ENCODE measurements around the gene KBTBD3.

The KBTBD3 gene

GRCh38 chr11:106049727-106050476, 27.2 kb downstream of the KBTBD3 start:
- no peak for DNase-seq (ENCODE audit: low read depth)
- no peak for TF ChIP-seq CTCF (IDR thresholded peaks at IDR 0.05; ENCODE audit: control insufficient read depth, insufficient read depth, low read depth, low read length, missing control alignments)
- H3K4me3 ChIP-seq (ENCODE audit: control insufficient read depth, low read depth, low read length) = no peak overlapping the region

DNA sequence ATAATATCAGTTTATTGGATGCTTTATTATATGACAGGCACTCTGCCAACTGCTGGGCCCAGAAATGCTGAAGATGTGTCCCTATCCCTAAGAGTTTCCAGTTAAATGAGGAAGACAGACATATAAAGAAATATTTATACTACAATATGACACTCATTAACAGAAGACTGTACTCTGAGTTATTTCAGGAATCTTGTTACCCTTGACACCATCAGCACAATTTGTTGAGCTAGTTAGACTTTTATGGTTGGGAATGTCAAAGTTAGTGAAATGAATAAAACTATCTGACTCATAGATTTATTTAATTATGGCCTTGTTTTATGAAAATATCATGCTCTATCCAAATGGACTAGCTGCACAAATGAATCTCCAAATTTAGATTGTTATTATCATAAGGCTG, 29.5 kb downstream of the KBTBD3 start:
- no peak for TF ChIP-seq CTCF (IDR thresholded peaks at IDR 0.05; ENCODE audit: control insufficient read depth, insufficient read depth, low read depth, low read length, missing control alignments)
- H3K4me3 ChIP-seq (ENCODE audit: control insufficient read depth, low read depth, low read length) = no peak overlapping the region
- no peak for DNase-seq (ENCODE audit: low read depth)

GRCh38 chr11:106043540-106043939, 33.6 kb downstream of the KBTBD3 start:
- no peak for DNase-seq (ENCODE audit: low read depth)
- no peak for TF ChIP-seq CTCF (IDR thresholded peaks at IDR 0.05; ENCODE audit: control insufficient read depth, insufficient read depth, low read depth, low read length, missing control alignments)
- no peak overlapping the region for H3K4me3 ChIP-seq (ENCODE audit: control insufficient read depth, low read depth, low read length)

- no peak for TF ChIP-seq CTCF (IDR thresholded peaks at IDR 0.05; ENCODE audit: control insufficient read depth, insufficient read depth, low read depth, low read length, missing control alignments)
- H3K4me3 ChIP-seq (ENCODE audit: control insufficient read depth, low read depth, low read length) = no peak overlapping the region
- DNase-seq (ENCODE audit: low read depth) = no peak
These were observed 44.3 kb downstream of the KBTBD3 start for GRCh38 chr11:106032861-106033260.

DNA sequence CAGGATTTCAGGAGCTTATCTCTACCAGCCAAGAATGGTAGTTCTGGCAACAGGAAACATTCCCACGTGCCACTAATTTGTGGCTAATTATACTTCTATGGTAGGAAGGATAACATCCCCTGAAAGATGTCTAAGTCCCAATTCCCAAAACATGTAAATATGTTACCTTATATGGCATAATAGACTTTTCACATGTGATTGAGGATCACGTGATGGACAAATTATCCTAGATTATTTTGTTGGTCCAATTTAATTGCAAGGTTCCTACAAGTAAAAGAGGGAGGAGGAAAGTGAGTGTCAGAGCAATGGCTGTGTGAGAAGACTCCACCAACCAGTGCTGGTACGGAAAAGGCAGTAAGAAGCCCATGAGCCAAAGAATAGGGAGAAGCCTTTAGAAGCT, 45.2 kb downstream of the KBTBD3 start:
- H3K4me3 ChIP-seq (ENCODE audit: control insufficient read depth, low read depth, low read length) = no peak overlapping the region
- TF ChIP-seq CTCF (IDR thresholded peaks at IDR 0.05; ENCODE audit: control insufficient read depth, insufficient read depth, low read depth, low read length, missing control alignments) = no peak
- no peak for DNase-seq (ENCODE audit: low read depth)

DNA sequence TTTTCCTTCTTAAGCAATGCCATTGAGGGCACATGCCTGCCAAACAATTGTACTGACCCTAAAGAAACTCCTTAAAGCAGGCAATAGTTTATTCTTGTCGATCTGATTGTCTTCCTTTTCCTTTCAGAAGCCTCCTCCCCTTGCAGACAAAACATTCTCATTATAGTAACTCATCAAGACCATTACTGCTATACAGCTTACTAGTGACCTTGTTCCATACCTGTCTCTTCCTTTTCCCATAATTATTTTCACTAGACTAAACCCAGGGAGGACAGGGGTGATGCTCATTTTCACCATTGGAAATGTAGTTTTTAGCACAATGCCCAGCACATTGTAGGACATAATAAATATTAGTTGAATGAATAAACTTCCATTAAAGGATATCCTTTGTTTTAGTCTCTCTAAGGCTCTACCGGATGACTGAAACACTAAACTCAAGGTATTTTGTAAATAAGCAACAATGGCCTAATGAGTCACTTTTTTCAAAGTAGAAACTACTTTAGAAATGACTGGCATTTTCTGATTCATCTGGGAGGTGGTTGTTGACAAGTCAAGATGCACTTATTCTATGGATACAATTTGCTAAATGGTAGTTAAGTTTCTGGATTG, 45.8 kb downstream of the KBTBD3 start:
- TF ChIP-seq CTCF (IDR thresholded peaks at IDR 0.05; ENCODE audit: control insufficient read depth, insufficient read depth, low read depth, low read length, missing control alignments) = no peak
- no peak for DNase-seq (ENCODE audit: low read depth)
- H3K4me3 ChIP-seq (ENCODE audit: control insufficient read depth, low read depth, low read length) = no peak overlapping the region
